ENCODE data around the gene CHPF. TPM values are rescaled to one million over a fixed set of nuclear protein-coding genes. Genes with fewer than 3 reads are reported as not detected.
A peak's percentile ranks its signal among the peaks of the same experiment; 100 is the strongest.

The CHPF gene
- total and polyA plus RNA-seq, 5 donors = 92.6 to 145 (median 105) TPM

DNA sequence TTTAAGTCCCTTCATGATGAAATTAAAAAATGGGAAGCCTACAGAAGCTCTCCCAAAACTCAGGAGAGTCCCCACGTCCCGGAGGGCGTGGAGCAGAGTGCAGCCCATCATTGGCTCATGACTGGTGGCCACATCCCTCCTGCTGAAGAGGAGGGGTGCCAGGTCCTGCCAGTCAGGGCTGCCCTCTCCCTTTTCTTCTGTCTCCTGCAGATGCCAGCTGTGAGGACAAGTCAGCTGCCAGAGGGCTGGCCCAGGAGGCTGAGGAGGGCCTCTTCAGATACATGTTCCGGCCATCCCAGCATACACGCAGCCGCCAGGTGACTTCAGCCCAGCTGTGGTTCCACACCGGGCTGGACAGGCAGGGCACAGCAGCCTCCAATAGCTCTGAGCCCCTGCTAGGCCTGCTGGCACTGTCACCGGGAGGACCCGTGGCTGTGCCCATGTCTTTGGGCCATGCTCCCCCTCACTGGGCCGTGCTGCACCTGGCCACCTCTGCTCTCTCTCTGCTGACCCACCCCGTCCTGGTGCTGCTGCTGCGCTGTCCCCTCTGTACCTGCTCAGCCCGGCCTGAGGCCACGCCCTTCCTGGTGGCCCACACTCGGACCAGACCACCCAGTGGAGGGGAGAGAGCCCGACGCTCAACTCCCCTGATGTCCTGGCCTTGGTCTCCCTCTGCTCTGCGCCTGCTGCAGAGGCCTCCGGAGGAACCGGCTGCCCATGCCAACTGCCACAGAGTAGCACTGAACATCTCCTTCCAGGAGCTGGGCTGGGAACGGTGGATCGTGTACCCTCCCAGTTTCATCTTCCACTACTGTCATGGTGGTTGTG lies 31.1 kb upstream of the CHPF start:
- Histone ChIP-seq H3K4me1 (ENCODE audit: control insufficient read depth, insufficient read depth, low read length) (peaks cover 1% of the 10 kb centered on the region), H3K9me3 (ENCODE audit: control insufficient read depth, low read length) (no peaks in the 10 kb centered on the region), H3K27me3 (ENCODE audit: control insufficient read depth, insufficient read depth) (no peaks in the 10 kb centered on the region), H3K27ac (ENCODE audit: low read length) (no peak overlapping the region), H3K4me3 (ENCODE audit: low read length) (no peak overlapping the region)
- ATAC-seq = no peak
- WGBS = 83% methylated on average over 22 of the region's 22 CpGs
- DNase-seq = peak in 2 of 3 donors; percentile 54 to 56
- intact Hi-C loops (cut with DNase I) = loop anchor here in 1 of 4 donors (2.0 to 5.0 kb wide), 3 partner anchors 18 to 68 kb away; partner anchors contain the start of gene SLC4A3

DNA sequence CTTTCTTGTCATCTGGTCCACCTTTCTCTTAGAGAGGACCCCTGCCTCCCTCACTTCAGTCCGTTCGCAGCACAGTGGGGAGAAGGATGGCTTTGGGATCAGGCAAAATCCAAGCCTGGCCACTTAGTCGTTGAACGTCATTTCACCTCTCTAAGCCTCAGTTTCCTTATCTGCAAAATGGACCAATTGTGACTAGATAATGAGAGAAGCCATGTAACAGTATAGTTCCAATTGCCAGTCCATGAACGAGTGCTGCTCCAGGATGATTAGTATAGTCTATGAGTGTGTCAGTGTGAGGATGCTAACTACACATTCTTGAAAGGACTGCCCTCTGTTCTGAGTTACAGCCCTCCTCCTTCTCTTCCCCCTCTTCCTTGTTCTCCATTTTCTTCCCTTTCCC lies 29.6 kb upstream of the CHPF start:
- H3K27me3 ChIP-seq (ENCODE audit: control insufficient read depth, insufficient read depth) = no peaks in the 10 kb centered on the region
- no peak for ATAC-seq
- 75% methylated on average over 5 of the region's 5 CpGs for WGBS

DNA sequence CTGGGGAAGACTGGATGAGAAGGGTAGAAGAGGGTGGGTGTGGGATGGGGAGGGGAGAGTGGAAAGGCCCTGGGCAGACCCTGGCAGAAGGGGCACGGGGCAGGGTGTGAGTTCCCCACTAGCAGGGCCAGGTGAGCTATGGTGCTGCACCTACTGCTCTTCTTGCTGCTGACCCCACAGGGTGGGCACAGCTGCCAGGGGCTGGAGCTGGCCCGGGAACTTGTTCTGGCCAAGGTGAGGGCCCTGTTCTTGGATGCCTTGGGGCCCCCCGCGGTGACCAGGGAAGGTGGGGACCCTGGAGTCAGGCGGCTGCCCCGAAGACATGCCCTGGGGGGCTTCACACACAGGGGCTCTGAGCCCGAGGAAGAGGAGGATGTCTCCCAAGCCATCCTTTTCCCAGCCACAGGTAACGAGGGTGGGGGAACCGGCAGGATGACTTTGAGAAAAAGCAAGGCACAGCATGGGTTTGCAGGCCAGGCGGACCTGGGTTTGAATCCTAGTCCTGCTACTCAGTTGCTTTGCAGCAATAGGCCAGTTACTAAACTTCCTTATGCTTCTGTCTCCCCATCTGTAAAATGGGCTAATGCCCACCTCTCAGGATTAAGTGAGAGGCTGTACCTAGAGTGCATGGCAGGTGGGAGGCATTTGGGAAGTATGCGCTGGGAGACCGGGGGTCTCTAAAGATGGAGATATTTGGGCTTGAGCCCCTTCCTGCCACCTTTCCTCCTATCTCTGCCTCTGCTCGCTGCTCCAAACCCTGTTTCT lies 28.8 kb upstream of the CHPF start, which contains the start of gene INHA:
Gene INHA (plus strand): TSS at position 74 of the 765 bp plus-strand sequence. CDS start 65 bp downstream, at position 139.
- Histone ChIP-seq H3K27ac (ENCODE audit: low read length) (peak within 1 kb of the TSS; percentile 85), H3K9me3 (ENCODE audit: control insufficient read depth, low read length) (no peaks in the 10 kb centered on the region), H3K4me1 (ENCODE audit: control insufficient read depth, insufficient read depth, low read length) (peaks cover 1% of the 10 kb centered on the region), H3K4me3 (ENCODE audit: low read length) (peak within 1 kb of the TSS; percentile 77), H3K27me3 (ENCODE audit: control insufficient read depth, insufficient read depth) (no peaks in the 10 kb centered on the region)
- intact Hi-C loops (cut with DNase I) = loop anchor here in 1 of 4 donors (5.0 kb wide), 2 partner anchors 55 to 70 kb away; partner anchors contain the start of gene SLC4A3
- DNase-seq = peak in 2 of 3 donors; percentile 59 to 64
- ATAC-seq = no peak
- 86% methylated on average over 13 of the region's 13 CpGs for WGBS

More for the DNA sequence above, 29.6 kb upstream of the CHPF start:
- no peaks in the 10 kb centered on the region for H3K9me3 ChIP-seq (ENCODE audit: control insufficient read depth, low read length)
- no peak overlapping the region for H3K27ac ChIP-seq (ENCODE audit: low read length)
- peaks cover 1% of the 10 kb centered on the region for H3K4me1 ChIP-seq (ENCODE audit: control insufficient read depth, insufficient read depth, low read length)
- DNase-seq = no peak
- intact Hi-C loops (cut with DNase I) = loop anchor here in 1 of 4 donors (5.0 kb wide), 2 partner anchors 54 to 69 kb away; partner anchors contain the start of gene SLC4A3
- H3K4me3 ChIP-seq (ENCODE audit: low read length) = no peak overlapping the region

DNA sequence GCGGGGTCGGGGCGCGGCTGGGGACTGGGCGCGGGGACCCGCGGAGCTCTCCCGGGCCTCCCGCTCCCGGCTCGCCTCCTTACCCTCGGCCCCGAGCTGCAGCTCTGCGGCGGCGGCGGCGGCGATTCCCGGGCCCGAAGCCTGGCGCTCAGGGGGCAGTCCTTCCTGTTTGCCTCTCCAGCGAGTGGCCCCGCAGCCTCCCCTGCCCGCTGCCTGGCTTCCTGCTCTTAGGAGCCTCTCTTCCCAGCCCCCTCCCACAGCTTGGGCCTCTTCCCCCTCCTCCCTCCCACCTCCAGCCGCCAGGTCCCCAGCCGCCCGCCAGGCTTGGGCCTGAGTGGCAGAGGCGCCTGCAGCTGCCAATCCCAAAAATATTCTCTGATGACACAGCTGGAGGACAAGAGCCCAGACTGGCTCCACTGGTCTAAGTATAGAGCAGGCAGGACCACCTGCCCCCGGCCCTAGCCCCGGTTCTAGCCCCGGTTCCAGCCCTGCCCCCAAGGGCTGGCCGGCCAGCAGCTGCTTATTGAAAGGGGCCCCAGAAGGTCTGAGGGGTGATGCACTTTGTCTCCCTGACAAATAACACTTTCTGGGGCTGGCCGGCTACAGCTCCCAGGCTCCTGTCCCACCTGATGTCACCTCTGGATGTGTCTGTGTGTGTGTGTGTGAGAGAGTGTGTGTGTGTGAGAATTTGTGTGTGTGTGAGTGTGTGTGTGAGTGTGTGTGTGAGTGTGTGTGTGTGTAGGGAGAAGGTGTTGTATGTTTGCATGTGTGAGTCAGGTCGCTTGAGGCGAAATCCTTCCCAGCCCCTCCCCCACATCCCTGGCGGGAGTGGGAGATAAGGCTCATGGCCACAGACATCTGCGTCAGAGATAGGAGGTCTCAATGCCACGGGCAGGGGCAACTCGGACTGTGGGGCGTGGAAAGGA lies 28.0 kb upstream of the CHPF start, which contains the start of gene OBSL1:
Gene OBSL1 (minus strand): TSS at position 229 of the 926 bp plus-strand sequence. CDS start 307 bp downstream, outside the sequence.
- peaks cover 1% of the 10 kb centered on the region for H3K4me1 ChIP-seq (ENCODE audit: control insufficient read depth, insufficient read depth, low read length)
- DNase-seq (peak; percentile 85 to 95 (median 93)), ATAC-seq (peak; percentile 82 to 85)
- intact Hi-C loops (cut with DNase I) = loop anchor here in 1 of 4 donors (5.0 kb wide), 2 partner anchors 56 to 71 kb away; partner anchors contain the start of gene SLC4A3
- H3K9me3 ChIP-seq (ENCODE audit: control insufficient read depth, low read length) = no peaks in the 10 kb centered on the region
- peak within 1 kb of the TSS; percentile 95 for H3K27ac ChIP-seq (ENCODE audit: low read length)
- H3K4me3 ChIP-seq (ENCODE audit: low read length) = peak within 1 kb of the TSS; percentile 77
- WGBS = 5% methylated on average over 42 of the region's 42 CpGs
- no peaks in the 10 kb centered on the region for H3K27me3 ChIP-seq (ENCODE audit: control insufficient read depth, insufficient read depth)

DNA sequence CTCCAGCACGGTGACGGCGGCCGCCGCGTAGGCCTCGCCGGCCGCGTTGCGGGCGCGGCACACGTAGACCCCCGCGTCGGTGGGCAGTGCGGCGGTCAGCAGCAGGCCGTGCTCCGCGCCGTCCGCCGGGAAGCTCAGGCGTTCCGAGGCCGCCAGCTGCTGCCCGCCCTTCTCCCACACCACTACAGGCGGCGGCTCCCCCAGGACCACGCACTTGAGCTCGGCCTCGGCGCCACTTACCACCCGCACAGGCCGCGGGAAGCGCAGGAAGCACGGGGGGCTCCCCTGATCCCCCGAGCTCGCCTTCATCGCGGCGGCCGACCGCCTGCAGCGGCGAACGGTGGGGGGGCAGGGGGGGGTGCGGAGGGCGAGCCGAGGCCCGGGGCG lies 27.3 kb upstream of the CHPF start:
- peaks cover 1% of the 10 kb centered on the region for H3K4me1 ChIP-seq (ENCODE audit: control insufficient read depth, insufficient read depth, low read length)
- H3K4me3 ChIP-seq (ENCODE audit: low read length) = peak overlapping the region; percentile 77
- no peaks in the 10 kb centered on the region for H3K27me3 ChIP-seq (ENCODE audit: control insufficient read depth, insufficient read depth)
- DNase-seq = peak in 2 of 3 donors; percentile 74 to 75
- ATAC-seq = peak; percentile 0 to 1
- no peaks in the 10 kb centered on the region for H3K9me3 ChIP-seq (ENCODE audit: control insufficient read depth, low read length)
- peak overlapping the region; percentile 95 for H3K27ac ChIP-seq (ENCODE audit: low read length)
- intact Hi-C loops (cut with DNase I) = loop anchor here in 1 of 4 donors (5.0 kb wide), 2 partner anchors 56 to 71 kb away; partner anchors contain the start of gene SLC4A3
- 2% methylated on average over 55 of the region's 55 CpGs for WGBS

DNA sequence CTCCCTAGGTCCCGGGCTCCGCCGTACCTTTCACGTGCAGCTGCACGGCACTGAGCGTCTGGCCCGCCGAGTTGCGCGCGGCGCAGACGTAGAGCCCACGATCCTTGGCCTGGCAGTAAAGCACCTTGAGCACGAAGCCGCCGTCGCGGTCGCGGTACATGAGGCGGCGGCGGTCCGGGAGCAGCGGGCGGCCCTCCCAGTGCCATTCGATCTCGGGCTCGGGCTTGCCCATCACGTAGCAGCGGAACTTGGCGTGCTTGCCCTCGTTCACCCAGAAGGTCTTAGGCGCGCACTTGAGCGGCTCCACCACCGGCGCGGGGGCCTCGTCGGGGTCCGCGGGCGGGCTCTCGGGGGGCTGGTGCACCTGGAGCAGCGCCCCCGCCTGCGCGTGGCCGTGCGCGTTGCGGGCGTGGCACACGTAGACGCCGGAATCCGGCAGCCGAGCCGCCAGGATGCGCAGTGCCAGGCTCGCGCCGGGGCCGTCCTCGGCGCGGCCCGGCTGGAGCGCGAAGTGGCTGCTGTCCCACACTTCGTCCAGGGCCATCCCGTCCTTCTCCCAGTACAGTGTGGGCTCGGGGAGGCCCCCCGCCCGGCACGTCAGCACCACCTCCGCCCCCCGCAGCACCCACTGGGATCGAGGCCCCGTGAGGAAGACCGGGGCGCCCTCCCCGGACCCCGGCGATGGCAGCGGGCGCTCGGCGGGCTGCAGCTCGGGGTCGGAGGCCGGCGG lies 26.8 kb upstream of the CHPF start:
- WGBS = 12% methylated on average over 95 of the region's 95 CpGs
- H3K4me1 ChIP-seq (ENCODE audit: control insufficient read depth, insufficient read depth, low read length) = no peaks in the 10 kb centered on the region
- peak overlapping the region; percentile 77 for H3K4me3 ChIP-seq (ENCODE audit: low read length)
- H3K27ac ChIP-seq (ENCODE audit: low read length) = peak overlapping the region; percentile 95
- no peaks in the 10 kb centered on the region for H3K27me3 ChIP-seq (ENCODE audit: control insufficient read depth, insufficient read depth)
- intact Hi-C loops (cut with DNase I) = loop anchor here in 1 of 4 donors (5.0 kb wide), 2 partner anchors 57 to 72 kb away; partner anchors contain the start of gene SLC4A3
- ATAC-seq (peak; percentile 13 to 24), DNase-seq (peak; percentile 45 to 78 (median 77))
- H3K9me3 ChIP-seq (ENCODE audit: control insufficient read depth, low read length) = no peaks in the 10 kb centered on the region

DNA sequence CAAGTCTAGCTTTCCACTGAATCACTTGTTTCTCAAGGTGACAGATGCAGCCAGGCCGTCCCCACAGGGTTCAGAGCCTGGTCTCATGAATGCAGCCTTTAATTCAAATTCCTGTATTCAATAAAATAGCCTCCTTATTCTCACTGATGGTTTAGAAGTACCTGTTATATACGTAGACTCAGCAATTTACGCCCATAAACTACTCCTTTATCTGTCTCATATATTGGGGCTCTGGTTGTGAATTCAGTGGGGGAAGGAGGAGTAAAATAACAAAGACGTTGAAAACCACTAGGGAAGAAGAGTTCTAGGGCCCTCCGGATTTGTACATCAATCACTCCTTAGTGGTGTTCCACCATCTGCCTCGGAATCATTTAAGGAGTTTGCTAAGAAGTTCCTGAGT lies 26.0 kb upstream of the CHPF start:
- ATAC-seq = no peak
- WGBS = 75% methylated on average over 6 of the region's 6 CpGs

DNA sequence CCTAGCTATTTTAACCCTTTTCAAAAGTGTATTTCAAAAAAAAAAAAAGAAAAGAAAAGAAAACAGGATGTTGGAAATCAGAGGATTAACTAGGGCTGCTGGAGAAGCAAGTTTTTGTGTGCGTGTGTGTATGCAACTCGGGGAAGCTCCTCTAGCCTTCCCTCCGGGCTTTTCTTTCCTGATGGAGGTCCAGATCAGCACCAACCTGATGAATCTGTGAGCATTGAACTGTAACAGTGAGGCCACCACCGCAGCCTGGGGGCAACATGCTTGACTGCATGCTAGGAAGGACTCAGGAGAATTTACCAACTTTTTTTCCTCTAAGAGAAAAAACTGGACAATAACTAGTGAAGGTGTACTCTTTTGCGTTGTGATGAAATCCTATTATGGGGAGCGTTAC lies 25.4 kb upstream of the CHPF start:
- no peak for ATAC-seq
- Histone ChIP-seq H3K9me3 (ENCODE audit: control insufficient read depth, low read length) (no peaks in the 10 kb centered on the region), H3K27ac (ENCODE audit: low read length) (no peak overlapping the region), H3K4me3 (ENCODE audit: low read length) (no peak overlapping the region), H3K27me3 (ENCODE audit: control insufficient read depth, insufficient read depth) (no peaks in the 10 kb centered on the region), H3K4me1 (ENCODE audit: control insufficient read depth, insufficient read depth, low read length) (no peaks in the 10 kb centered on the region)
- no peak for DNase-seq
- 86% methylated on average over 6 of the region's 6 CpGs for WGBS
- intact Hi-C loops (cut with DNase I) = no loop called here

More for the DNA sequence above, 26.0 kb upstream of the CHPF start:
- H3K4me3 ChIP-seq (ENCODE audit: low read length) = peak overlapping the region; percentile 77
- no peaks in the 10 kb centered on the region for H3K4me1 ChIP-seq (ENCODE audit: control insufficient read depth, insufficient read depth, low read length)
- no peaks in the 10 kb centered on the region for H3K27me3 ChIP-seq (ENCODE audit: control insufficient read depth, insufficient read depth)
- peak overlapping the region; percentile 13 for H3K27ac ChIP-seq (ENCODE audit: low read length)
- DNase-seq = no peak
- intact Hi-C loops (cut with DNase I) = loop anchor here in 1 of 4 donors (5.0 kb wide), 2 partner anchors 58 to 73 kb away; partner anchors contain the start of gene SLC4A3
- H3K9me3 ChIP-seq (ENCODE audit: control insufficient read depth, low read length) = no peaks in the 10 kb centered on the region

DNA sequence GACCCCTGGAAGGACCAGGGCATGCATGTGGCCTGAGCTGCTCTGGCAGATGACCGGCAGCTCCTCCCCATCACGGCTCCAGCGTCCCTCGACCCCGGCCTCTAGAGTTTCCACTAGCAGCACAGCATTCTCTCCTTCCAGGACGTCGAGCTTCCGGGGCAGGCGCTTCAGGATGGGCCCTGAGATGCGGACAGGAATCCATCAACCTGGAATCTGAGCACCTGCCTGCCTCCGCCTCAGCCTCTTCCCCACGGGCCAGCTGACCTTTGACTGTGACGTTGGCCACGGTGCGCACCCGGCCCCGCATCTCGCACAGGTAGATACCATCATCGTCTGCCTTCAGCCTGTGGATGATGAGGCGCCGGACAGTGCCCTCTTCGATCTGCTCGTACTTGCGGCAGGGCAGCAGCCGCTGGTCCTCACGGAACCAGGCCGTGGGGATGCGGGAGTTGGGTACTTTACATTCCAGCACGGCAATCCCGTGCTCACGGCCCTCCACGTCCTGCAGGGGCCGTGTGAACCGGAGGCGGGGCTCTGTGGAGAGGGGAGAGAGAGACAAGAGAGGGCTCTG lies 24.3 kb upstream of the CHPF start:
- Histone ChIP-seq H3K27ac (ENCODE audit: low read length) (no peak overlapping the region), H3K4me1 (ENCODE audit: control insufficient read depth, insufficient read depth, low read length) (no peaks in the 10 kb centered on the region), H3K27me3 (ENCODE audit: control insufficient read depth, insufficient read depth) (no peaks in the 10 kb centered on the region), H3K9me3 (ENCODE audit: control insufficient read depth, low read length) (no peaks in the 10 kb centered on the region), H3K4me3 (ENCODE audit: low read length) (no peak overlapping the region)
- DNase-seq = peak in 2 of 3 donors; percentile 63 to 68
- intact Hi-C loops (cut with DNase I) = no loop called here
- ATAC-seq = no peak
- 84% methylated on average over 35 of the region's 35 CpGs for WGBS
